Measurements from ENCODE around the gene TIGD4. TPM values are rescaled to one million over a fixed set of nuclear protein-coding genes. Genes with fewer than 3 reads are reported as not detected.

Gene TIGD4
- polyA plus RNA-seq, 1 of the 3 experiments (the other 2 are of a cell fraction) = 0.13 TPM

- H3K27me3 ChIP-seq (ENCODE audit: insufficient read depth) = no peaks in the 10 kb centered on the region
- ChIA-PET CTCF (interaction anchor here (0.8 to 2.7 kb wide), 15 partner anchors 9 to 565 kb away, joined by 3 to 21 read pairs (median 3); no protein-coding TSS in a partner anchor), POLR2A (interaction anchor here (1.1 kb wide), 1 partner anchor 305 kb away, joined by 3 read pairs; no protein-coding TSS in a partner anchor)
- H3F3A ChIP-seq (replicated peaks; ENCODE audit: insufficient read depth) = peaks cover 7% of the 10 kb centered on the region
- peak overlapping the region; percentile 89 to 92 for H3K27ac ChIP-seq (ENCODE audit: low read depth in 2 of 2, low read length in 1 of 2)
- H4K20me1 ChIP-seq (ENCODE audit: insufficient read depth) = peaks cover 21% of the 10 kb centered on the region
- peak overlapping the region; percentile 85 to 94 for H3K4me3 ChIP-seq (ENCODE audit: low read depth in 2 of 2, low read length in 1 of 2)
- peaks cover 39% of the 10 kb centered on the region for H3K79me2 ChIP-seq (ENCODE audit: insufficient read depth)
- peaks cover 11 to 12% of the 10 kb centered on the region in 2 experiments; a peak in 3 of 4 replicates for H3K4me1 ChIP-seq (ENCODE audit: control insufficient read depth in 1 of 2, insufficient read depth in 2 of 2, low read depth in 1 of 2, low read length in 1 of 2)
- 0 out of 2 replicates have a peak, but pooled peaks have one; percentile 31 for TF ChIP-seq GATA2 (CRISPR knock-in tag; IDR thresholded peaks at IDR 0.05)
- no peak for TF ChIP-seq EZH2phosphoT487 (IDR thresholded peaks at IDR 0.05; ENCODE audit: borderline replicate concordance, low read depth)
- TF ChIP-seq TEAD4 (IDR thresholded peaks at IDR 0.05; ENCODE audit: borderline replicate concordance, insufficient read depth) = no peak
- TF ChIP-seq MXI1 (IDR thresholded peaks at IDR 0.05; ENCODE audit: low read depth, low read length) = peak; percentile 57; the same call in 1 of the 2 replicates
- no peak for TF ChIP-seq SMC3 (IDR thresholded peaks at IDR 0.05; ENCODE audit: low read depth, low read length)
- TF ChIP-seq, protein P1, sequence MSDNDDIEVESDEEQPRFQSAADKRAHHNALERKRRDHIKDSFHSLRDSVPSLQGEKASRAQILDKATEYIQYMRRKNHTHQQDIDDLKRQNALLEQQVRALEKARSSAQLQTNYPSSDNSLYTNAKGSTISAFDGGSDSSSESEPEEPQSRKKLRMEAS (IDR thresholded peaks at IDR 0.05; ENCODE audit: low read depth) = peak; percentile 1; the same call in 1 of the 2 replicates
- 2% methylated on average over 27 of the region's 30 CpGs for WGBS (ENCODE audit: low lambda C conversion rate)
- H3K9me3 ChIP-seq = no peaks in the 10 kb centered on the region
- DNase-seq = peak; percentile 43
- no peaks in the 10 kb centered on the region for H3K9me2 ChIP-seq
- H3K9ac ChIP-seq = peak overlapping the region; percentile 86
- H3K4me2 ChIP-seq = peak overlapping the region; percentile 86
- H2AFZ ChIP-seq (ENCODE audit: low read depth) = peak overlapping the region; percentile 91
- no peaks in the 10 kb centered on the region for H3K36me3 ChIP-seq (replicated peaks in 1 of 2; ENCODE audit: control insufficient read depth in 1 of 2, insufficient read depth in 2 of 2, low read length in 1 of 2)
Measured at GRCh38 chr4:152778656-152779512, 646 bp downstream of the TIGD4 start.

- Histone ChIP-seq H3F3A (replicated peaks; ENCODE audit: insufficient read depth) (peaks cover 7% of the 10 kb centered on the region), H3K27ac (ENCODE audit: low read depth in 2 of 2, low read length in 1 of 2) (no peak overlapping the region), H3K36me3 (replicated peaks in 1 of 2; ENCODE audit: control insufficient read depth in 1 of 2, insufficient read depth in 2 of 2, low read length in 1 of 2) (no peaks in the 10 kb centered on the region), H4K20me1 (ENCODE audit: insufficient read depth) (peaks cover 9% of the 10 kb centered on the region; the same call in 1 of the 2 replicates), H3K9ac (no peak overlapping the region), H2AFZ (ENCODE audit: low read depth) (no peak overlapping the region), H3K4me2 (no peak overlapping the region), H3K79me2 (ENCODE audit: insufficient read depth) (peaks cover 25% of the 10 kb centered on the region), H3K9me2 (no peaks in the 10 kb centered on the region), H3K9me3 (no peaks in the 10 kb centered on the region), H3K4me3 (ENCODE audit: low read depth in 2 of 2, low read length in 1 of 2) (no peak overlapping the region), H3K27me3 (ENCODE audit: insufficient read depth) (no peaks in the 10 kb centered on the region), H3K4me1 (ENCODE audit: control insufficient read depth in 1 of 2, insufficient read depth in 2 of 2, low read depth in 1 of 2, low read length in 1 of 2) (peaks cover 11% of the 10 kb centered on the region in 2 experiments; a peak in 3 of 4 replicates)
- no peak for DNase-seq
- WGBS (ENCODE audit: low lambda C conversion rate) = 100% methylated on average over 1 of the region's 1 CpG
- ChIA-PET CTCF (interaction anchor here (2.7 kb wide), 1 partner anchor 351 kb away, joined by 14 read pairs; no protein-coding TSS in a partner anchor), POLR2A (no interaction called here)
- TF ChIP-seq RCOR1 (IDR thresholded peaks at IDR 0.05; ENCODE audit: low read length) (no peak), RXRA (IDR thresholded peaks at IDR 0.05; ENCODE audit: borderline replicate concordance, low read depth) (no peak), FOXJ3 (CRISPR knock-in tag; IDR thresholded peaks at IDR 0.05) (no peak), TAF1 (IDR thresholded peaks at IDR 0.05; ENCODE audit: borderline replicate concordance, low read depth, low read length) (no peak), TEAD4 (IDR thresholded peaks at IDR 0.05; ENCODE audit: borderline replicate concordance, insufficient read depth) (no peak), GATA2 (CRISPR knock-in tag; IDR thresholded peaks at IDR 0.05) (no peak), USF1 (IDR thresholded peaks at IDR 0.05; ENCODE audit: borderline replicate concordance, low read depth) (no peak), EP300 (IDR thresholded peaks at IDR 0.05; ENCODE audit: borderline replicate concordance in 1 of 2, low read depth in 1 of 2, low read length in 1 of 2) (no peak), ELF1 (IDR thresholded peaks at IDR 0.05) (no peak), PBX3 (IDR thresholded peaks at IDR 0.05) (no peak), GABPA (IDR thresholded peaks at IDR 0.05; ENCODE audit: low read depth) (no peak), CHD2 (IDR thresholded peaks at IDR 0.05; ENCODE audit: low read length, partially characterized antibody) (no peak), FOSL2 (IDR thresholded peaks at IDR 0.05; ENCODE audit: borderline replicate concordance, low read depth) (no peak)
Measured at GRCh38 chr4:152777488-152777887, 2.0 kb downstream of the TIGD4 start.

All from SK-N-SH (cell line).